ENCODE results near the gene ARHGAP42.

Gene ARHGAP42

DNA sequence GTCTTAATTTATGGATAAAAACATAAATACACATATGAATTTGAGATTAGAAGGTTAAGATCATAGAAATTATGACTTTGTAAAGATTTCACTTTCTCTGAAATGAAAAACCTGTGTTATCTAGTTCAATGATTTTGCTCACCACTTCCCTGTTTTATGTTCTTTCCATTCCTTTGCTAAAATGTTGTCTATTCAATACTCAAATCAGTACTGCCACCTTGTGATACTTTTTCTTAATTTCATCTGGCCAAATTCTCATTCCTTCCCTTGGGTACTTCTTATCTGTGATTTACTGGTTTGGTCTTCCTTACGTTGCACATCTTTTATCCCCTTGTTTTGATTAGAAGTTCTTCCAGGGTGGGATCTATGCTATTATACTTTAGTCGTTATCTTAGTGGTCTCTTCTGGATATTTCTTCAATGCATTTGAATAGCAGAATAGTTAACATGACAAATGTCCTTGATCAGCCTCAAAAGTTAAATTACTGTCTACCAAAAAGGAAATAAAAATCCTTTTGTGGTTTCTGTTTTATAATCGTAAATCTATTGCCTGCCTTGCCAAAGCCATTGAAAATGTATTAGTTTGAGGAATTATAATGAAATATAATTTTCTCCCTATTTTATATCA is 245.5 kb downstream of the ARHGAP42 start:
- no peak for TF ChIP-seq ZNF274 (IDR thresholded peaks at IDR 0.05; ENCODE audit: low read depth, low read length)

GRCh38 chr11:100936781-100937180 is 249.7 kb downstream of the ARHGAP42 start:
- TF ChIP-seq ZNF274 (IDR thresholded peaks at IDR 0.05; ENCODE audit: low read depth, low read length), result no peak
- H3K4me3 ChIP-seq (ENCODE audit: low read length), result no peak overlapping the region

More for the DNA sequence above, 245.5 kb downstream of the ARHGAP42 start:
- no peak overlapping the region for H3K4me3 ChIP-seq (ENCODE audit: low read length)

DNA sequence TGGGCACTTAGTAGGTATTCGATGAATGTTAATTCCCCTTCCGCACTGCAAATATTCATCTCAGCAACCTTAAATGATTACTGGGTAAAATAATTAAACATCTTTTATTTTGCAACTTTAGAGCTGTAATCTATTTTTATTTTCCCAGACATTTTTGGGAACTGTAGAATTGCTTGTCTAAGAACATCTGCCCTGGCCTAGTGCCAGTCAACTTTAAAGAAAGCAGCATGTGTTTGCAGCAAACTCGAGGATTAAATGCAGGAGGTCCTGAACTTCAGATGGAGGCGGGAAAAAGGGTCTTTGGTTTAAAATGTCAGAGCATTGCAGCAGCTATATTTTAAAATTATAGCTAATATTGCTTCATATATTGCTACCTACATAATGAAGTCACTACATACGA is 252.5 kb downstream of the ARHGAP42 start:
- TF ChIP-seq ZNF274 (IDR thresholded peaks at IDR 0.05; ENCODE audit: low read depth, low read length), result no peak
- H3K4me3 ChIP-seq (ENCODE audit: low read length), result no peak overlapping the region

GRCh38 chr11:100940111-100940510 is 253.0 kb downstream of the ARHGAP42 start:
- no peak overlapping the region for H3K4me3 ChIP-seq (ENCODE audit: low read length)
- no peak for TF ChIP-seq ZNF274 (IDR thresholded peaks at IDR 0.05; ENCODE audit: low read depth, low read length)

GRCh38 chr11:100941033-100941432 is 253.9 kb downstream of the ARHGAP42 start:
- no peak for TF ChIP-seq ZNF274 (IDR thresholded peaks at IDR 0.05; ENCODE audit: low read depth, low read length)
- H3K4me3 ChIP-seq (ENCODE audit: low read length), result no peak overlapping the region

DNA sequence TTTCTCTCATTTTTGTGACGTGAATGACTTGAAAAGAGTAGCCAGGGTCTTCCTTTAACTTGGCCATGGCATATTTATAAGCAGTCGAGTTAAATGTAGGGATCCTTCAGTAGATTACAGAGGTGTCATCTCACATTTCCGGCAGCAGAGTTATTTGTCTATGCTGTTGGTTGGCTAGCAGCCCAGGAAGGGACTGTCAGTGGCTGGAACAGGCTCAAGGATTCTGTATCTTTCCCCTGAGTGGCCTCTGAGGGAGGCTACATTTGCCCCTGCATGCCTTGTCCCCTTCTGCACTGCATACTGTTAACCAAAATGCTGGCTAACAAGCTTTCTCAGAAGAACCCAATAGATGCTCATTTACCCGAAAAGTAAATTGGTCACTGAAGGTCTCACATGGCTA is 254.9 kb downstream of the ARHGAP42 start:
- TF ChIP-seq ZNF274 (IDR thresholded peaks at IDR 0.05; ENCODE audit: low read depth, low read length), result no peak
- no peak overlapping the region for H3K4me3 ChIP-seq (ENCODE audit: low read length)

- TF ChIP-seq ZNF274 (IDR thresholded peaks at IDR 0.05; ENCODE audit: low read depth, low read length), result no peak
- no peak overlapping the region for H3K4me3 ChIP-seq (ENCODE audit: low read length)
Measured at GRCh38 chr11:100948936-100949335, 261.8 kb downstream of the ARHGAP42 start.

DNA sequence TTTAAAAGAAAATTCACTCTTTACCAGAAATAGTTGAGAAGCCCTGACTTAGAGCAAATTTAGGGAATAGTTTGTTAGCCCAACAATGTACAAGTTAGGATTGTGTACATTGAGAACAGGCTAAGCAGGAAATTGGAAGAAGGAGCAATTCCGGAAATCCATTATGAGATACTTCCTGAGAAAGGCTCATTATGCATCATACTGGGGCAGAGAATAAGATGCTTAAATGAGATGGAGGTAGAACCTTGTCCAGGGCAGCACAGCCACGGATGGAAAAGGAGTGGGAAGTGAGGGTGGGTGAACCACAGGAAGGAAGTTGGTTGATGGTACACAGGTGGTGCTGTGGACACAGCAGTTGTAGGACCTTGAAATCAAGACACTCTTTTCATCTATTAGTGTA is 262.4 kb downstream of the ARHGAP42 start:
- H3K4me3 ChIP-seq (ENCODE audit: low read length), result no peak overlapping the region
- no peak for TF ChIP-seq ZNF274 (IDR thresholded peaks at IDR 0.05; ENCODE audit: low read depth, low read length)

DNA sequence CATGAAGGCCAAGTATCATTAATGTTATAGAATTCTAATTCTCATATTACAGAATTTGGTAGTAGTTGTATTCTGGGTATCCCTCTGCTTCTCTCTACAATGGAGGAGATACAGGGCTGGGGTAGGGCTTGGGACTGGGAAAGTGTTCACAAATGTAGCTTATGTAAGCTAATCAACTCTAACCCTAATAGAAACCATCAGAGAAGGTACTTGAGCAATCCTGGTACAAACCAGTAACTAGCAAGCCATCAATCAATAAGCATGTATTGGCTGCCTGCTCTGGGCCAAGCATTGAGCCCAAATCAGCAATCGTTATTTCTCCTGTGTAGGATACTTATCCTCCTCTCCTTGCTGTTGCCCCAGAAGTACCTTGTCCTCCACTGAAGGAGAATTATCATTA is 268.2 kb downstream of the ARHGAP42 start:
- H3K4me3 ChIP-seq (ENCODE audit: low read length), result no peak overlapping the region
- TF ChIP-seq ZNF274 (IDR thresholded peaks at IDR 0.05; ENCODE audit: low read depth, low read length), result no peak

DNA sequence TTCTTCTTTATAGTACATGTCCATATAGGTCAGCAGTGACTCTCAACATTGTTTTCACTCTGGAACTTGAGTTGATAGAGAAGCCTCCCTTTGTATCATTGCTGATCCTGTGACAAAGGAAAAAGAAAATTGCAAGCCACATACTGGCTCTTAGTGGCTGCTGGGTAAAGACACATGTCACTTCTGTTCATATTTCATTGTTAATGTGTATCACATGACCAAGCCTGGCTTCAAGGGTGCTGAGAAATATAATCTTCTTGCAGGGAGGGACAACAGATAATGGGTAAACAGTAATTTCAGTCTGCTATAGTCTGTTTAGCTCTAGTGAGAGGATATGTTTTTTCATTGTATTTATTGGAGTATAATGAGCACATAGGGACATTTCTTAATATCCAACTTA is 269.3 kb downstream of the ARHGAP42 start:
- no peak overlapping the region for H3K4me3 ChIP-seq (ENCODE audit: low read length)
- no peak for TF ChIP-seq ZNF274 (IDR thresholded peaks at IDR 0.05; ENCODE audit: low read depth, low read length)

GRCh38 chr11:100957499-100957898 is 270.4 kb downstream of the ARHGAP42 start:
- no peak for TF ChIP-seq ZNF274 (IDR thresholded peaks at IDR 0.05; ENCODE audit: low read depth, low read length)
- H3K4me3 ChIP-seq (ENCODE audit: low read length), result no peak overlapping the region

DNA sequence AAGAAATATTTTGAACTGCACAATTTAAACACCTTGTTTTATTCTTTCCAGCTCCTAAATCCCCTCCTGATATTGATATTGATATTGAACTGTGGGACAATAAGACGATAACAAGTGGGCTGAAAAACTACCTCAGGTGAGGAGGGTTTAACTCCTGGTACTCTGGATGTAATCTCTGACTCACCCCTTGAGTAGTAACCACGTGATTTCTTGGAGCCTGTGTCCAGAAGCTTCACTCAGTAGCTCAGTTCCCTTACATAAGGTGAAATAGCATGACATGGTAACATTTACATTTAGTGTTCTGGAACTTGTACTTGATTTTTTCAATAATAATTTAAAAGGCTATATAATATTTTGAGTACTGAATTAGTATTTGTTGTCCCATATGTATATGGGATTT is 274.5 kb downstream of the ARHGAP42 start:
- no peak overlapping the region for H3K4me3 ChIP-seq (ENCODE audit: low read length)
- no peak for TF ChIP-seq ZNF274 (IDR thresholded peaks at IDR 0.05; ENCODE audit: low read depth, low read length)

GRCh38 chr11:100963375-100963774 is 276.3 kb downstream of the ARHGAP42 start:
- no peak overlapping the region for H3K4me3 ChIP-seq (ENCODE audit: low read length)
- no peak for TF ChIP-seq ZNF274 (IDR thresholded peaks at IDR 0.05; ENCODE audit: low read depth, low read length)

DNA sequence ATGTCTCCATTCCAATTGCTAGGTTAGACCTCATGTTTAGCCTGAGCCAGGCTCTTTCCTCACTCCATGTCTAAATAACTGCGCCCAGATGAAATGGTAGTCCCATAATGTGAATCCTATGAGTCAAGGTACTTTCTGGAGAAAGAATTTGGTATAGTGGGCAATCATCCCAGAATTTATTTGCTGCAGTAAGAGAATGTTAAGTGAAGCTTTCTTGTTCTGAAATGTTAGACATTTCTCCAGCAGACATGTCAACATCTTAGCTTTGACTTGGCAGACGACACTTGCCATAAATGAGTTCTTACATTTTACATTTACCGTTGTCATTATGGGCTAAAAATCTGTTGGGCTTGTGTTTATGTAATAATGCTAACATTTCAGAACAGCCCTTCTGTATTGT is 277.3 kb downstream of the ARHGAP42 start:
- H3K4me3 ChIP-seq (ENCODE audit: low read length), result no peak overlapping the region
- TF ChIP-seq ZNF274 (IDR thresholded peaks at IDR 0.05; ENCODE audit: low read depth, low read length), result no peak

- H3K4me3 ChIP-seq (ENCODE audit: low read length), result no peak overlapping the region
- no peak for TF ChIP-seq ZNF274 (IDR thresholded peaks at IDR 0.05; ENCODE audit: low read depth, low read length)
Measured at GRCh38 chr11:100965346-100965745, 278.3 kb downstream of the ARHGAP42 start.

DNA sequence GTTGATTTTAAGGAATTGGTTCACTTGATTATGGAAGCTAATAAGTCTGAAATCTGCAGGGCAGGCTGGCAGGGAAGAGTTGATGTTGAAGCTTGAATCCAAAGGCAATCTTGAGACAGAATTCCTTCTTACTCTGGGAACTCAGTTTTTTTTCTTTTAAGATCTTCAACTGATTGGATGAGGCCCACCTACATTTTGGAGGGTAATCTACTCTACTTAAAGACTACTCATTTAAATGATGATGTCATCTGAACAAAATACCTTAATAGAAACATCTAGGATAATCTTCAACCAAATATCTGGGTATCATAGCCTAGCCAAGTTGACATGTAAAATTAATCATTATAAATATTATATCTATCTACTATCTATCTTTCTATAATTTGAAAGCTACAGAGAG is 279.3 kb downstream of the ARHGAP42 start:
- no peak overlapping the region for H3K4me3 ChIP-seq (ENCODE audit: low read length)
- no peak for TF ChIP-seq ZNF274 (IDR thresholded peaks at IDR 0.05; ENCODE audit: low read depth, low read length)

All from GM08714 (cell line).